ENCODE results near the gene EARS2.

DNA sequence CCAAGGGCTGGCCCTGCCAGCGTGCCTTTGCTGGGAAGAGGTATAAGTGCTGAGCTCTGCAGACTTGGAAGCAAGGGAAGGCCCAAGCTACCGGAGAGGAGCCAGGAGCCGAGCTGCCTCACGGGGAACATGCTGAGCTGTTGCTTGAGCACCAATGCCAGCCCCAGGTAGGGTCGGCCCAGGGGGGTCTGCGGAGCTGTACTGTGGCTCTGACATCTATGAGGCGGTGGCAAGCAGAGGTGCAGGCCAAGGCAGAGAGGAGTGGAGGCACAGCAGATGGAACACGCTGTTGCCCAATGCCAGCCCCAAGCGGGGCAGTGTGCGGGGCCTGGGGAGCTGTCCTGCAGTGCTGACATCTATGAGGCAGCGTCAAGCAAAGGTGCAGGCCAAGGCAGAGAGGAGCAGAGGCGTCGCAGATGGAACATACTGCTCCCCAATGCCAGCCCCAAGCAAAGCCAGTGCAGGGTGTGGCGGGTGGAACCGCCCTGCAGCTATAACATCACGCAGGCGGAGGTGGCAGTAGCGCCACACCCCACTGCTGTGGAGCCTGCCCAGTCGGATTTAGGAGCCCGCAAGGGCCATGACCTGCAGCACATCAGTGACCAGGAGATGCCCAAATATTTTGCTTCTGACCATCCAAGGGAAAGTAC is 56.8 kb downstream of the EARS2 start:
- TF ChIP-seq, protein P1, sequence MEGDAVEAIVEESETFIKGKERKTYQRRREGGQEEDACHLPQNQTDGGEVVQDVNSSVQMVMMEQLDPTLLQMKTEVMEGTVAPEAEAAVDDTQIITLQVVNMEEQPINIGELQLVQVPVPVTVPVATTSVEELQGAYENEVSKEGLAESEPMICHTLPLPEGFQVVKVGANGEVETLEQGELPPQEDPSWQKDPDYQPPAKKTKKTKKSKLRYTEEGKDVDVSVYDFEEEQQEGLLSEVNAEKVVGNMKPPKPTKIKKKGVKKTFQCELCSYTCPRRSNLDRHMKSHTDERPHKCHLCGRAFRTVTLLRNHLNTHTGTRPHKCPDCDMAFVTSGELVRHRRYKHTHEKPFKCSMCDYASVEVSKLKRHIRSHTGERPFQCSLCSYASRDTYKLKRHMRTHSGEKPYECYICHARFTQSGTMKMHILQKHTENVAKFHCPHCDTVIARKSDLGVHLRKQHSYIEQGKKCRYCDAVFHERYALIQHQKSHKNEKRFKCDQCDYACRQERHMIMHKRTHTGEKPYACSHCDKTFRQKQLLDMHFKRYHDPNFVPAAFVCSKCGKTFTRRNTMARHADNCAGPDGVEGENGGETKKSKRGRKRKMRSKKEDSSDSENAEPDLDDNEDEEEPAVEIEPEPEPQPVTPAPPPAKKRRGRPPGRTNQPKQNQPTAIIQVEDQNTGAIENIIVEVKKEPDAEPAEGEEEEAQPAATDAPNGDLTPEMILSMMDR (IDR thresholded peaks at IDR 0.05 in 8 of 11, conservative IDR thresholded peaks at IDR 0.05 in 3 of 11): no peak
- TF ChIP-seq POLR2A (IDR thresholded peaks at IDR 0.05): no peak
- peak in 1 of 3 donors; percentile 39 for TF ChIP-seq POLR2AphosphoS5 (IDR thresholded peaks at IDR 0.05)
